GF-D8 (cell line): Measurements from ENCODE around the gene CMTM3.
"Not testable (repeated sequence)": the region's sequence is repeated elsewhere in the genome, so short reads cannot be mapped to it uniquely, and the experiment has no call there.

Experiments used
- DNase-seq: peaks from one replicate; lab custom pipeline; 2025; lab: John Stamatoyannopoulos, UW

Gene CMTM3

DNA sequence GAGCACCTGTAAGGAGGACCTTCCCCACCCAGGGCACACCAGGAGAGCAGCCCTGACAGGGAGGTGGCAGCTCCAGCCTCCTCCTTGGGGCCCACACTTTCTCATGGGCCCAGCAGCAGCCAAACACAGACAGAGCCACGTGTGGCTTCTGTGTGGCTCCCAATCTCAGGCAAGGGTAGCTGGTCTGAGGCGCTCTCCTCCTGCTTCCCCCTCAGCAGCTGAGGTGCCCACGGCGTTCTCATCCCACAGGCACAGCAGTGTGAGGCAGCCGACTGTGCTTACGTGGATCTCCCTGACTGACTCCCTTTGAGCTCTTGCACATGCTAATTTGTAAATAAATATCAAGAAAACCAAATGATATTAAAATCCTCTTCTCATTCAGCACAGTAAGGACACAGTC lies 30.9 kb downstream of the CMTM3 start:
- no peak for DNase-seq

DNA sequence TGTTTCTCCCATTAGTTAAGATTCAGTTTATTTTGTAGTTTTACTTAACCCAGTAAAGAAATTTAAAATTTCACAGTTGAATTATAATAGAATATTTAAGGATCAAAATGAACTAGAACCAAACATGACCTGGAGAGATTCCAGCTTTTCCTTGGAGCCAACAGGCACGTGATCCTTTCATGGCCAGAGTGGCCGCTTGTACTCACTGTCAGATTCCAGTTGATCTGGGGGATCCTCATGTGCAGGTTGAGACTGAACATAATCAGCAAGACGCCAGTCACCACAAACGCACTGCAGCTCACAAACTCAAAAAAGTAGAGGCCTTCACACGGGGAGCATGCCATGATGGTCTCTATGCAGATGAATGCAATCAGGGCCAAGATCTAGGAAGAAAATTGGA lies 31.7 kb downstream of the CMTM3 start:
- DNase-seq: no peak

DNA sequence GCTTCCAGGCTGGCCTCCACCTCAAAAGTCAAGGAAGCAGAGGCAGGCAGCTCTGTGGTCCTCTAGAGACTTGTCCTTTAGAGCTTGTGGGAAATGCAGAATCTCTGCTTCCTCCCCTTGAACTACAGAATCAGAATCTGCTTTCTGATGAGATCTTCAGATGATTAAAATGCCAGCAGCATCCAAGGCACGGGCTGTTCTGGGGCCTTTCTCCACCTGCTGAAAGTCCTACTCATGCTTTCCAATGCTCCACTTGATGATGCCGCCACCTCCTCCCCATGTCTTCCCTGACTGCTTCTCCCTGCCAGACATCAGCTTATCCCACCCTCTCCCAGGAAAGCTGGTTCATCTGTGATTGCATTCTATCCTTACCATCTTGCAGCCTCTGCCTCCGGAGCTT lies 33.3 kb downstream of the CMTM3 start:
- DNase-seq: no peak

DNA sequence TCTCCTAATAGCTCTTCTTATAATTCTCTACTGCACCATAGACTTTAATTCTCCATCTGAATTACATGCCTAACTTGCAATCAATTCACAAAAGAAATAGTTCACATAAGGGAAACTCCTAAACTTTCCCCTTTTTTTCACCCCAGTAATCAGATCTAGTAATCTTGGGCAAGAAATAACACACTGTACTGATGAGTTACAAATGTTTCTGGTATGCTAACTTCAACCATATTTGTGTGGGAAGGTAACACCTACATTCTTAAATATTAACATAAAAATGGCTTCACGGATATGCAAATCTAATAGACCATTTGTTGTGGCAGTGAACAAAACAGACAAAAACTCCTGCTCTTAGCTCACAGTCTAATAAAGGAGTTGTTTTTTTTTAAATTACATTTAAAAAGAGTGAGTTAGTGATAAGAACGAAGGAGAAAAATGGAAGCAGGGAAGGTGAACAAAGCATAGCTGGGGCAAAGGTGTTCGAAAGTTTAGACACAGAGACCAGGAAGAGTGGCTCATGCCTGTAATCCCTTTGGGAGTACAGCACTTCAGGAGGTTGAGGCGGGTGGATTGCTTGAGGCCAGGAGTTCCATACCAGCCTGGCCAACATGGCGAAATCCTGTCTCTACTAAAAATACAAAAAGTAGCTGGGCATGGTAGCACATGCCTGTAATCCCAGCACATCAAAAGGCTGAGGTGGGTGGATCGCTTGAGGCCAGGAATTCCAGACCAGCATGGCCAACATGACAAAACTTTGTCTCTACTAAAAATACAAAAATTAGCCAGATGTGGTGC lies 34.8 kb downstream of the CMTM3 start:
- no peak for DNase-seq

DNA sequence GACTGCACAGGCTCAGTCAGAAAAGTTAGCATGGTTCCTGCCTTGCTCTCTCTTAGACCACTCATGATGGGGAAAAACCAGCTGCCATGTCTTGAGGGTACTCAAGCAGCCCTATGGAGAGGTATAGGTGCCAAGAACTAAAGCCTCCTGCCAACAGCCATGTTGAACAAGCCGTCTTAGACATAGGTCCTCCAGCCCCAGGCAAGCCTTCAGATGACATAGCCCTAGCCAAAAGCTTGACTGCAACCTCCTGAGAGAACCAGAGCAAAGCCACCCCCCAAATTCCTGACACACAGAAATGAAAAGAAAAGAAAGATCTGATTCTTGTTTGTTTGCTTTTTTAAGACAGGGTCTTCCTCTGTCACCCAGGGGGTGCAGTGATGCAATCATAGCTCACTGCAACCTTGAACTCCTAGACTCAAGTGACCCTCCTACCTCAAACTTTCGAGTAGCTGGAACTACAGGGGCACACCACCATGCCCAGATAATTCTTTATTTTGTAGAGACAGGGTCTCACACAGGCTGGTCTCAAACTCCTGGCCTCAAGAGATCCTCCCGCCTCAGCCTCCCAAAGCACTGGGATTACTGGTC lies 36.3 kb downstream of the CMTM3 start:
- no peak for DNase-seq

DNA sequence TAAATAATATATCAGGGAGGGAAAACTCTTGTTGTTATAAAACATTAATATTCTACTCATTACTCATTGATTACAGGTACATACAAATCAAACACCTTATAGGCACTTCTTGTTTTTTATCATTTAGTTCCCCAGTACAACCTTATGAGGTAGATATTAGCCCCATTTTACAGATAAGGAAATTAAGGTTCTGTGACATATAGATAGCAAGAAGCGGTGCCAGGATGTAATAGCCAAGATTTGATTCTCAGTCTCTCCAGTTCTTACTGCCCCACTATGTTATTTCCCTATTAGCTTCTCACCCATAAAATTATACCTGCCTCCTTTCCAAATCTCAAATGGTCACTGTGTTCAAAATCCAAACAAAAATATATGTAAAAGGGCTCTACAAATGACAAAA lies 36.9 kb downstream of the CMTM3 start:
- DNase-seq: no peak

DNA sequence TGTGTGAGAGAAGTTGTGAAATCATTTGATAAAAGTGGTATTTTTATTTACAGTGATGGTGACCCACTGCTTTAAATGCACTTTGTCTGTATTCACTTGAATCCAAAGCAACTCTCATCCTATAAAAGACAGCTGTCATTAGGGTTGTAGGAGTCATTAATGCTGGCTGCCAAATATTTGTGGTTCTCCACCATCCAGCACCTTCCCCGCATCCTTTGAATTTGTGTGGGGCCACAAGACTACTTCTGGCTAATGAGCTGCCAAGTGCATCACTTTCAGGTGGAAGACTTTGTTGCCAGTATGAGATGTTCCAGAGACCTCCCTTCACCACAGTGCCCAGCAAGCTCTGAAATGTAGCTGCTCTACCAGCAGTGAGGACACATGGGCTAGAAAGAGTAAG lies 43.4 kb downstream of the CMTM3 start:
- no peak for DNase-seq

DNA sequence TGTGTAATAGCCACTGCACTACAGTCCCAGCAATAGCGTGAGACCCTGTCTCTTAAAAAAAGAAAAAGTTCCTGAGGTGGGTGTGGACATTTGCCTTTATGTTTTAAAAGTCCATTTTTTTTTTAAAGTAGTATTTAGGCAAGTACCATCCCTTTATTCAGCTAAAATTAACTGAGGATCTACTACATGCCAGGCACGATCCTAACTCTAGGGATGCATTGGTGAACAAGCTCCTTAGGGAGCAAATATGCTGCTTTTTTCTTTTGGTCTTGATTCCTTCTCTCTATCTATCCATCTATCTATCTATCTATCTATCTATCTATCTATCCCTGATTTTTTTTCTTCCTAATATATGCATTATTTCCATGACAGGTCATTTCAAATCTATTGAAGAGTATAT lies 44.7 kb downstream of the CMTM3 start:
- DNase-seq: no peak

DNA sequence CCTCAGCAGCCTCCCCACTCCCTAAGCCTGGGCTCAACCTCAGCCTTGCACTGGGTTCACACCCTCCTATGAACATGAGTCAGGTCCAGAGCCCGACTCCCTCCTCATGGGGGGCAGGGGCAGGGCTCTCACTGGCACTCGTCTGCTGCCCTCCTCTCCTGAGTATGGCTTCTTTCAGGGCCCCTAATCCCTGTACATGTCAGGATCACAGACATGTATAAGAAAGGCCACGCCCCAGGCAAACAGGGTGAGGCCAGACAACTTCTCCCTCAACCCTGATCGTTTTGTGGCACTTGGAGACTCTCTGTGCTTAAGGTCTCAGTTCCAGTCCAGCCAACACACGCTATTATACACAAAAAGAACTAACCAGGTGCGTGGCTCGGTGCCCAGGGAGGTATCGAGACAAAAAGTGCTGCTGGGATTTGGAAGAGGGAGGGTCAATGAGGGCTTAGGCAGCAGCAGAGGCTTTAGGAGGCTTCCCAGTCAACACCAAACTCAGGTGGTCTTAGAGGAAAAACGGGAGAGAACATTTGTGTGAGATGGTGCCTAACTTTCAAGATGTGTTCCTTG lies 45.2 kb downstream of the CMTM3 start:
- no peak for DNase-seq

DNA sequence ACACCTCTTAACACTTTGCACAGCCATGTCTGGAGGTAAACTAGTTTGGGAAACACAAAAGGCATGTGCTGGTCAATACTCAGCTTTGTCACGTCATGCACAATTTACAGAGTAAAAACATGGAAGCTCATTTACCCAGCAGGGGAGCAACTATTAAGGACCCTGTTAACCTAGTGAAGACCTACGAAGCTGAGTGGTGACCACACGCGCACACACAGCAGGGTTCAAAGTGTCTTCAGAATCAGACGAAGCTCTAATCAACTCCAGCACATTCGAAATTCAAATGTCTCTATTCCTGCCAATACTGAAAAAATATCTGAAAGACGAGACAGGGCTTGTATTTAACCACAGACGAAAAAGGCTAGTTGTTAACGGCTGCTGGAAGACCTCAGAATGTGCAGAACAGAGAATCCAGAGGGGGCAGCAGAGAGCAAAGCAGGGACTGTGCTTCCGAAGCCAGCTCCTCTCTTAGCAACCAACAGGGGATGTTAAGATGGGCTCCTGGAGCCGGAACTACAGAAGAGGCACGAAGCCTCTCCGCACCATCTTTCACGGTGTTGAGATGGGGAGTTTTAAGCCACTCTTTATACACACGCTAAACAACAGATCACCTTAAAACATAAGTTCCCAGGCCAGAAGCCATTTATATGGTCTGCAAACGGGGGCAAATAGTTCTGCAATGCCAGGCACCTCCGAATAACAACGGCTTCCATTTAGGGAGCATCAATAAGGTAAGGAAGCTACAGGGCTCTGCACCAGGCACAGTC lies 46.4 kb downstream of the CMTM3 start:
- peak; percentile 47 for DNase-seq

DNA sequence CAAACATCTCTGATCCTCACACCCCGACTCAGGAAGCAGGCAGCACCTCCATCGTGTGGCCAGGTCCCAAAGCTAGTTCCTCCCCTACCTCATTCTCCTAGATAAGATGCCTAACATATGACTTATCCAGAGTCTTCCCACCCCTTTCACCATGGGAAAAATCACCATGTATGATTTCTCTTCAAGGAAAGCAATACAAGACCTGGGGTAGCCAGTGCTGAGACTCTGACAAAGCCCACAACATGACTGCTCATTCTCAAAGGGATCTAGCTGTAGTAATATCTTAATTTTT lies 46.9 kb downstream of the CMTM3 start:
- DNase-seq: no peak

DNA sequence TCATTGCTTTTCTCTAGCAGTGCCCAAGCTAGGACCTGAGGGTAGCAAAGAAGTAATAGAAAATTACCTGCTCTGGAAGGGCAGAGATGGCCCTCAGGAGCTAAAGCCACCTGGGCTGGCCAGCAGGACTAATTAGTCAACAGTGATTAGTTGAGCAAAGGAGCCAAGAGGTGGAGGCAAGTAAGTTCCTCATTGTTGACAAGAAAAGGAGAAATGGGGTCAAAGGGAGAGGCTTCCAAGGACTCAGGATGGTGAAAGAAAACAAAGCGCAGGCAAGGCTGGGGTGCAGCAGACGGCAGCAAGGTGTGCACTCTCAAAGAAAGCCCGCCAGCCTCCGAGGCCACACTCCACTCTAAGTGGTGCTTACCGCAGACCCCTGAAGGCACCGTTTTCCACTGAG lies 47.5 kb downstream of the CMTM3 start:
- DNase-seq: no peak

DNA sequence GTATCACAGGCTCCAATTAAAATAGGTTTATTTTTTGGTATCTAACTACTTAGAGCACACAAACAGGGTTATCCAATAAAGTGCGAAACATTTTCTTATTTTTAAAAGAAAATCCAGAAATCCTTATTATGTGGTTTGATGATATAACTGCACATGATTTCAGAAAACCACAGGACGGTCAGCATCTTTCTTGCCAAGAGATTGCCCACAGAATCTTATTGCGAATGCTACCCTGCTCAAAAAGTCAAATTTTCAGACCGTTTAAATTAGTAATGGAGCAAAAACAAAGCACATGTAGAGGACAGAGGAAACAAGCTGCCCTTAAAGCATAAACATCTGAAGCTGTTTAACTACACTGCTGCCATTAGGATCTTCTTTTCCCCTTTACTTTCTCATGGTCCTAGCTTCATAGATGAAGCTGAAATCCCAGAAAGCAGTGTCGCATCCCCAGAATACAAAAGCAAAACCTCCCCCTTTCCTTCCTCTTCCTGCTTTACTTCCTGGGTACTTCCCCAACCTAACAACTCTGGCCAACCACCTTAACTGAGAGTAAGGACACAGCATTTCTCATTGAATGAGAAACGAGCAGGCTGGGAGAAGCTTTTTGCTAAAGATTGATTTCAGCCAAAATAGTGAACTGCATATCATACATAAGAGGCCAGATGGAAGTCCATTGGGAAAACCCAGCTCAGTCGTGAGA lies 48.3 kb downstream of the CMTM3 start:
- no peak for DNase-seq

DNA sequence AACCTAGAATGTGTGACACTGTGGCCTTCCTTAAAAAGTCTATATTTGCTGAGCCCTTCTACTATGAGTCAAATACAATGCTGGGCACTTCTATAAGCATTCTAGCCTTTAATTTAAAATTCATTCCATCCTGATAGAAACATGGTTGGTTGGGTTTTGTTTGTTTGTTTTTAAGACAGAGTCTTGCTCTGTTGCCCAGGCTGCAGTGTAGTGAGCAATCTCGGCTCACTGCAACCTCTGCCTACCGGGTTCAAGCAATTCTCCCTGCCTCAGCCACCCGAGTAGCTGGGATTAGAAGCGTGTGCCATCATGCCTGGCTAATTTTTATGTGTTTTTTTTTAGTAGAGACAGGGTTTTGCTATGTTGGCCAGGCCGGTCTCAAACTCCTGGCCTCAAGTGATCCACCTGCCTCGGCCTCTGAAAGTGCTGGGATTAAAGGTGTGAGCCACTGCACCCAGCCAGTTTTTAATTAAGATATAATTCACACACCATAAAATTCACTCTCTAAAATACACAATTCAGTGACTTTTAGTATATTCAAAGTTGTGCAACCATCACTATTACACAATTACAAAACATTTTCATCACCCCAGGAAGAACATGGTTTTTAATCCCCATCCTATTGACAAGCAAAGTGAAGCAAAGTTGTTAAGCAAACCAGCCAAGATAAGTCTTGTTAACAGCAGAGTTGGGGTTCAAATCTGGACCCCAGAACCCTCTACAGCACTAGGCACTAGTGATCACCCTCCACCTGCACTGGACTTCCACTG lies 49.3 kb downstream of the CMTM3 start:
- DNase-seq: peak; percentile 37

DNA sequence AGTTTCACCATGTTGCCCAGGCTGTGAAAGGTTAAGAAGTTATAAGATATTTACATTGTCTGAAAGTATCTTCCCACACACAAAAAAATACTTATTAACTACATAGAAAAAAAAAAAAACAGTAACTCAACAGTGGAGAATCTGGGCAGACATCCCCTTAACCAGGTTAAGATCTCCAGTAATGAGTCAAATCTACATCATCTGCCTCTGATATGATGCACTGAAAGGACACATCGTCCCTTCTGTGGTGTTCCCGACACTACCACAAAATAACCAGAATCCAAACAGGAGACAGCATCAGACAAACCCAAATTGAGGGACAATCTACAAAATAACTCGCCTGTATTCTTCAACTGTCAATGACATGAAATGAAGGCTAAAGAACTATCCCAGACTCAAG lies 52.0 kb downstream of the CMTM3 start:
- no peak for DNase-seq

DNA sequence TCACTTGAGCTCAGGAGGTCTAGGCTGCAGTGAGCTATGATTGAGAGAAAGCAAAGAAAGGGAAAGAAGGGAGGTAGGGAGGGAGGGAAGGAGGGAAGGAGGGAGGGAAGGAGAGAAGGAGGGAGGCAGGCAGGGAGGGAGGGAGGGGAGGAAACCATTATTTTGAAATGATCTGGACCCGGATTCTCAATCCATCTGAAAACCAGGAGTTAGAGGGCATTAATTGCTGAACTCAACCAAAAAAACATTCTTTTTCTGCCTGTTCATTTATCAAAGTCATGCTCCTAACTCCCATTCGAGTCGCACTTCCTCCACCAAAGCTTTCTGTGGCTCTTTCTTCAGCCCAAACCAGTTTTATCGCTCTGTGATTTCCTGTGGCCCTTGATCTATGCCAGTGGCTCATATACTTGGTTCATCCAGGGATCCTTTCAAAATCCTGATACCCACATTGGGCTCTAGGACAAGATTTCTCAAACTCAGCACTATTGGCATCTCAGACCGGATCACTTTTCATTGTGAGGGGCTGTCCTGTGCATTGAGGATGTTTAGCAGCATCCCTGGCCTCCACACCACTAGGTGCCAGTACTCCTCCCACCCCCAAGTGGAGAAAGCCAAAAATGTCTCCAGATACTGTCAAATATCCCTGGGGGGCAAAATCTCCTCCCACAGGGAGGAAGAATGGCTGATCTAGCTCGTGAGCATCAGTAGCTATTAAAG lies 53.8 kb downstream of the CMTM3 start:
- no peak for DNase-seq

DNA sequence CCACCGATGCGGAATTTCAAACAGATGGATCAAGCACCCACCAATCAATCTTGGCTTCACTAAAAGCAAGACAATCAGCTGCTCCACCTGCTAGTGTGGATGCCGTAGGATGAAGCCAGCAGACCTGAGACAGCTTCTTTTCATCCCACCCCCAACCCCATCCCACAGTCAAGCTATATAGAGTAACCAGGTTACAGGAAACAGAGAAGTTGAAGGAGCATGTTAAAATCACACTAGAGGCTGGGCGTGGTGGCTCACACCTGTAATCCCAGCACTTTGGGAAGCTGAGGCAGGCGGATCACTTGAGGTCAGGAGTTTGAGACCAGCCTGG lies 54.3 kb downstream of the CMTM3 start:
- no peak for DNase-seq

DNA sequence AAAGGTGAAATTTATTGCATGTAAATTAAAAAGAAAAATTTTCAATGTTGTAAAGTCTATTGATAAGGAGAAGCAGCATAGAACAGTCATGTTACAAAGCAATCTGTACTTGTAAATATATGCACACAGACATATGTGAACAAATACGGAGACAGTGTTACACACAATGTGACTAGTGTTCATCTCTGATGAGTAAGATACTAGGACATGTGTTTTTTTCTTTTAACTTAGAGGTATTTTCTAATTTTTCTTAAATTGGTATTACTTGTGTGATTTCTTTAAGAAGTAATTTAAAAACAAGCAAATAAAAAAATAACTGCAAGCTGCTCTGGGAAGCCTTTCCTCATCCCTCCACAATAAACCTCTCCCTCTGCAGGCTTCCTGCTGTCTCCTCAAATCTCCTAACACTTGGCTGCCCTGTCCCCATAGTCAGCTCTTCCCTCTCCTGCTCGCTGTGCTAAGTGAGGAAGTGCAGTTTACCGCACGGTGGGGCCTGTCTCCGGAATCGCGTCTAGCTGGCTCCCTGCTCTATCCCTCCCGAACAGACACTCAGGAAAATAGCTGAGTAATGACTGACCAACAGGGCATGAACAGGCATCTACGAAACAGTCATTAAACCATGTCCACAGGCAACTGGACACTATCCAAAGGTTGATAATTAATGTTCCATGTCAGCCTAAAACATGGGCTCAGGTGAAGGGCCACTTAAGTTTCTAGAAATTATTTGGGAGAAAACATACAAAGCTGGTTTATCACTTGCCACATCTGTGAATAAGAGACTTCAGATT lies 56.1 kb downstream of the CMTM3 start:
- peak; percentile 46 for DNase-seq

DNA sequence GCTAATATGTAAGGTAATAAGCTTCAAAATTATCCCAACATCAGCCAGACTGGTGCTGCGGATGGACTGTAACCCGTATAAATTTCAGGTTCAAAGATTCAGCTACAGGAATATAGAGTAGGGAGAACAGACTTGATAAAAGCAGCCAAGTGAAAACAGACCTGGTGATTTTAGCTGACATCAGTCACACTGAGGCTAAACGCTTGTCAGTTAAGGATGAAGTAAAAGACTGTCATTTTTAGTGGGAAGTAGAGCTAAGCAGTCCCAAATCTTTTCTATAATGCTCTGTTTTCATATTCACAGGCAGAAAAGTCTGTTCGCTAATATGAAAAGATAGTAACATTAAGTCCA lies 56.7 kb downstream of the CMTM3 start:
- no peak for DNase-seq

DNA sequence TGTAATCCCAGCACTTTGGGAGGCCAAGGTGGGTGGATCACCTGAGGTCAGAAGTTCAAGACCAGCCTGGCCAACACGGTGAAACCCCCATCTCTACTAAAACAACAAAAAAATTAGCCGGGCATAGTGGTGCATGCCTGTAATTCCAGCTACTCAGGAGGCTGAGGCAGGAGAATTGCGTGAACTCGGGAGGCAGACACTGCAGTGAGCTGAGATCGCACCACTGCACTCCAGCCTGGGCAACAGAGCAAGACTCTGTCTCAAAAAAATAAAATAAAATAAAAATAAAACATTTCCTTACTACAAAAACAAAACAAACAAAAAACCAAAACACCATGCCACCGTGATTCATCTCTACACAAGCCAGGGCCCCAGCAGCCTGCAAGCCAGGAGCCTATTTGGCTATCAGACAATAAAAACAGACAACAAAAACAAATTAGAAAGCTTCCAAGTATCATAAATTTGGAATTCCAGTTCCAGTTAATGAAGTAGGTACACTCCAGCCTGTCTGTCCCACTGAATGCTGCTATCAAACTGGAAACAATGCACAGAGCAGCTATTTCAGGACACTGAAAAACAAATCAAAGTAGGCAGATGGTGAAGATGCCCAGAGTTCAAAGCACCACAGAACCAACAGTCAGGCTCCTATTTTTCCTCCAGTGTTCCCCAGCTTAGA lies 57.3 kb downstream of the CMTM3 start:
- DNase-seq: not testable (repeated sequence)
